Neural cell (in vitro differentiated cells): Measurements from ENCODE around the gene PCBP4. TPM values are rescaled to one million over a fixed set of nuclear protein-coding genes. Genes with fewer than 3 reads are reported as not detected.

Source experiments
- H2AFZ ChIP-seq: fragments of 200-600, 300-800 bp; sonication (generic), shearing (Covaris generic); 2 replicates; pipeline ENCODE4 v1.6.0; 2014; ENCODE audit warnings: low read depth, mild to moderate bottlenecking, antibody characterized with exemption, low read length, moderate library complexity
- H3F3A ChIP-seq: fragments of 200-600 bp; shearing (Covaris generic); 2 replicates; pipeline ENCODE4 v1.6.1; 2016; ENCODE audit warnings: mild to moderate bottlenecking, moderate library complexity, mixed read lengths, antibody characterized with exemption, low read length; ENCODE audit not compliant: insufficient read depth, poor library complexity, severe bottlenecking
- H3K27ac ChIP-seq: fragments of 200-600, 300-800 bp; sonication (generic), shearing (Covaris generic); 2 replicates; pipeline ENCODE4 v1.5.1; 2014; ENCODE audit warnings: mild to moderate bottlenecking, low read length, moderate library complexity
- H3K27me3 ChIP-seq: fragments of 300-800, 200-600 bp; sonication (generic), shearing (Covaris generic); 2 replicates; pipeline ENCODE4 v1.6.0; 2014; ENCODE audit warnings: mild to moderate bottlenecking, low read depth, low read length, moderate library complexity; ENCODE audit not compliant: insufficient read depth
- H3K36me3 ChIP-seq: fragments of 300-800, 200-600 bp; sonication (generic), shearing (Covaris generic); 2 replicates; pipeline ENCODE4 v1.5.1; 2014; ENCODE audit warnings: mild to moderate bottlenecking, antibody characterized with exemption, low read length, moderate library complexity; ENCODE audit not compliant: insufficient read depth
- H3K4me2 ChIP-seq: fragments of 300-800, 200-600 bp; sonication (generic), shearing (Covaris generic); 2 replicates; pipeline ENCODE4 v1.6.0; 2014; ENCODE audit warnings: mild to moderate bottlenecking, low read length
- H3K4me3 ChIP-seq: fragments of 300-800, 200-600 bp; sonication (generic), shearing (Covaris generic); 2 replicates; pipeline ENCODE4 v1.5.1; 2014; ENCODE audit warnings: mild to moderate bottlenecking, low read length, moderate library complexity
- H3K79me2 ChIP-seq: fragments of 200-600 bp; shearing (Covaris generic); replicated peaks from 2 replicates; pipeline ENCODE4 v1.6.0; 2014; ENCODE audit warnings: mild to moderate bottlenecking, low read length, moderate library complexity; ENCODE audit not compliant: insufficient read depth
- H3K9ac ChIP-seq: fragments of 300-800, 200-600 bp; sonication (generic), shearing (Covaris generic); 2 replicates; pipeline ENCODE4 v1.6.1; 2016; ENCODE audit warnings: mild to moderate bottlenecking, low read length, mixed read lengths
- H3K9me2 ChIP-seq: fragments of 200-600 bp; shearing (Covaris generic); 2 replicates; pipeline ENCODE4 v1.6.1; 2016; ENCODE audit warnings: mild to moderate bottlenecking, low read length, mixed read lengths; ENCODE audit not compliant: insufficient read depth
- H3K9me3 ChIP-seq: fragments of 200-600, 300-800 bp; sonication (generic), shearing (Covaris generic); 2 replicates; pipeline ENCODE4 v1.6.1; 2016; ENCODE audit warnings: mild to moderate bottlenecking, mixed run types, low read length, moderate library complexity, mixed read lengths
- H4K20me1 ChIP-seq: fragments of 200-600 bp; shearing (Covaris generic); 2 replicates; pipeline ENCODE4 v1.6.1; 2016; ENCODE audit warnings: mild to moderate bottlenecking, mixed run types; ENCODE audit not compliant: insufficient read depth
- CTCF ChIP-seq: fragments of 450-650 bp; IDR thresholded peaks from 2 replicates; pipeline ENCODE4 v1.5.1; 2014; ENCODE audit warnings: antibody characterized with exemption, mild to moderate bottlenecking, moderate library complexity; ENCODE audit not compliant: poor library complexity, severe bottlenecking
- EP300 ChIP-seq: fragments of 450-650 bp; conservative IDR thresholded peaks from 2 replicates; pipeline ENCODE4 v1.6.1; 2014; ENCODE audit warnings: antibody characterized with exemption, mild to moderate bottlenecking, moderate library complexity; ENCODE audit not compliant: poor library complexity, severe bottlenecking
- EZH2 ChIP-seq: fragments of 200-600, 300-800 bp; shearing (Covaris generic), sonication (generic); IDR thresholded peaks from 2 replicates; pipeline ENCODE4 v1.6.1; 2014; ENCODE audit warnings: antibody characterized with exemption, low read length, borderline replicate concordance, mild to moderate bottlenecking; ENCODE audit not compliant: insufficient read depth, poor library complexity, severe bottlenecking
- MXI1 ChIP-seq: fragments of 450-650 bp; conservative IDR thresholded peaks from 2 replicates; pipeline ENCODE4 v1.6.1; 2014; ENCODE audit warnings: antibody characterized with exemption, mild to moderate bottlenecking; ENCODE audit not compliant: poor library complexity, severe bottlenecking
- POLR2AphosphoS5 ChIP-seq: IDR thresholded peaks from 2 replicates; pipeline ENCODE4 v1.6.1; 2012
- RAD21 ChIP-seq: fragments of 450-650 bp; conservative IDR thresholded peaks from 2 replicates; pipeline ENCODE4 v1.6.1; 2014; ENCODE audit warnings: antibody characterized with exemption, mild to moderate bottlenecking, moderate library complexity
- REST ChIP-seq: IDR thresholded peaks from 2 replicates; pipeline ENCODE4 v1.6.1; 2012; ENCODE audit warnings: borderline replicate concordance
- SMC3 ChIP-seq: fragments of 450-650 bp; conservative IDR thresholded peaks from 2 replicates; pipeline ENCODE4 v1.6.1; 2014; ENCODE audit warnings: antibody characterized with exemption, mild to moderate bottlenecking, moderate library complexity; ENCODE audit not compliant: poor library complexity
- TAF1 ChIP-seq: IDR thresholded peaks from 2 replicates; pipeline ENCODE4 v1.6.1; 2012; ENCODE audit warnings: low read depth
- polyA plus RNA-seq: library from polyadenylated mRNA; depleted of rRNA; stranded (reverse); fragments of >200 nt; gene quantifications from 2 replicates; pipeline ENCODE4 v1.2.3, GENCODE V29; 2014

The PCBP4 gene
- polyA plus RNA-seq, 1 donor from 2014 or later: 251 TPM

- Histone ChIP-seq H3K9me3 (no peaks in the 10 kb centered on the region), H3K9me2 (no peaks in the 10 kb centered on the region), H2AFZ (no peak overlapping the region), H3K4me2 (no peak overlapping the region), H3K9ac (no peak overlapping the region), H3K27ac (no peak overlapping the region), H3K27me3 (no peaks in the 10 kb centered on the region), H4K20me1 (no peaks in the 10 kb centered on the region), H3K79me2 (no peaks in the 10 kb centered on the region), H3F3A (no peaks in the 10 kb centered on the region), H3K4me3 (no peak overlapping the region), H3K36me3 (no peaks in the 10 kb centered on the region)
- no peak for TF ChIP-seq MXI1
- no peak for TF ChIP-seq EZH2
- no peak for TF ChIP-seq REST
- no peak for TF ChIP-seq EP300
- no peak for TF ChIP-seq POLR2AphosphoS5
- TF ChIP-seq SMC3: no peak
- no peak for TF ChIP-seq RAD21
- no peak for TF ChIP-seq TAF1
- TF ChIP-seq CTCF: no peak
Measured at GRCh38 chr3:52012699-52013098, 45.4 kb upstream of the PCBP4 start.

- Histone ChIP-seq H3K9me3 (no peaks in the 10 kb centered on the region), H3K27ac (no peak overlapping the region), H3K4me2 (no peak overlapping the region), H3K4me3 (no peak overlapping the region), H3K9ac (no peak overlapping the region), H2AFZ (no peak overlapping the region), H3F3A (no peaks in the 10 kb centered on the region), H3K27me3 (no peaks in the 10 kb centered on the region), H3K9me2 (no peaks in the 10 kb centered on the region), H3K36me3 (no peaks in the 10 kb centered on the region), H3K79me2 (no peaks in the 10 kb centered on the region), H4K20me1 (no peaks in the 10 kb centered on the region)
- TF ChIP-seq SMC3 (no peak), TAF1 (no peak), EZH2 (no peak), CTCF (no peak), MXI1 (no peak), REST (no peak), RAD21 (no peak), POLR2AphosphoS5 (no peak), EP300 (no peak)
Measured at GRCh38 chr3:52010431-52010830, 43.2 kb upstream of the PCBP4 start.
